A673 (cell line): Measurements from ENCODE around the gene IGFN1.
"Not testable (repeated sequence)": the region's sequence is repeated elsewhere in the genome, so short reads cannot be mapped to it uniquely, and the experiment has no call there.

Experiments used
- CTCF ChIP-seq: fragments of 300-800, 200-600 bp; sonication (generic); conservative IDR thresholded peaks from 2 replicates; pipeline ENCODE4 v1.5.1; 2017; ENCODE audit warnings: low read depth, mild to moderate bottlenecking, antibody characterized with exemption, low read length, moderate library complexity, mixed read lengths
- EZH2 ChIP-seq: fragments of 200-600 bp; sonication (generic); IDR thresholded peaks from 2 replicates; pipeline ENCODE4 v1.6.1; 2017; ENCODE audit warnings: borderline replicate concordance, low read depth, mild to moderate bottlenecking, mixed read lengths, antibody characterized with exemption, low read length; ENCODE audit not compliant: poor library complexity, severe bottlenecking

GRCh38 chr1:201258132-201258531 is 67.5 kb downstream of the IGFN1 start:
- not testable (repeated sequence) for TF ChIP-seq CTCF, EZH2
